ENCODE measurements around the gene HMCES. TPM values are rescaled to one million over a fixed set of nuclear protein-coding genes. Genes with fewer than 3 reads are reported as not detected.
"Not testable (repeated sequence)": the region's sequence is repeated elsewhere in the genome, so short reads cannot be mapped to it uniquely, and the experiment has no call there.

The HMCES gene
- total RNA-seq, 2 donors from 2014 or later = 66.6 to 84.3 TPM

GRCh38 chr3:129263161-129263910 lies 15.3 kb upstream of the HMCES start:
- no peak for DNase-seq
- peaks cover 9 to 33% of the 10 kb centered on the region in 2 donors for H3K36me3 Mint-ChIP-seq (ENCODE audit: insufficient read depth in 2 of 2)
- no peak for ATAC-seq (replicated peaks in 1 of 2)
- no peaks in the 10 kb centered on the region for H3K9me3 Mint-ChIP-seq
- H3K4me1 Mint-ChIP-seq (ENCODE audit: low read depth) = no peaks in the 10 kb centered on the region
- H3K27me3 Mint-ChIP-seq (ENCODE audit: low read depth) = no peaks in the 10 kb centered on the region
- H3K4me3 Mint-ChIP-seq = no peak overlapping the region
- peak overlapping the region; percentile 34 for H3K27ac Mint-ChIP-seq

GRCh38 chr3:129264994-129265393 lies 13.7 kb upstream of the HMCES start:
- not testable (repeated sequence) for H3K4me3 Mint-ChIP-seq; ATAC-seq (replicated peaks in 1 of 2); H3K9me3 Mint-ChIP-seq; H3K4me1 Mint-ChIP-seq (ENCODE audit: low read depth); H3K27ac Mint-ChIP-seq; H3K27me3 Mint-ChIP-seq (ENCODE audit: low read depth); DNase-seq
- H3K36me3 Mint-ChIP-seq (ENCODE audit: insufficient read depth in 2 of 2) = peaks cover 7 to 37% of the 10 kb centered on the region in 2 donors

- no peak overlapping the region for H3K4me3 Mint-ChIP-seq
- no peaks in the 10 kb centered on the region for H3K4me1 Mint-ChIP-seq (ENCODE audit: low read depth)
- no peak for ATAC-seq (replicated peaks in 1 of 2)
- no peaks in the 10 kb centered on the region for H3K9me3 Mint-ChIP-seq
- peaks cover 11 to 46% of the 10 kb centered on the region in 2 donors for H3K36me3 Mint-ChIP-seq (ENCODE audit: insufficient read depth in 2 of 2)
- H3K27ac Mint-ChIP-seq = no peak overlapping the region
- no peaks in the 10 kb centered on the region for H3K27me3 Mint-ChIP-seq (ENCODE audit: low read depth)
- DNase-seq = no peak
Measured at GRCh38 chr3:129266651-129267050, 12.0 kb upstream of the HMCES start.

- Mint-ChIP-seq H3K27ac (no peak overlapping the region), H3K36me3 (ENCODE audit: insufficient read depth in 2 of 2) (peaks cover 11 to 40% of the 10 kb centered on the region in 2 donors), H3K27me3 (ENCODE audit: low read depth) (no peaks in the 10 kb centered on the region), H3K4me3 (no peak overlapping the region), H3K9me3 (no peaks in the 10 kb centered on the region), H3K4me1 (ENCODE audit: low read depth) (no peaks in the 10 kb centered on the region)
- ATAC-seq (replicated peaks in 1 of 2) = no peak
- no peak for DNase-seq
Measured at GRCh38 chr3:129268396-129268795, 10.3 kb upstream of the HMCES start.

- Mint-ChIP-seq H3K4me3 (no peak overlapping the region), H3K4me1 (ENCODE audit: low read depth) (peaks cover 12% of the 10 kb centered on the region), H3K36me3 (ENCODE audit: insufficient read depth in 2 of 2) (peaks cover 9 to 35% of the 10 kb centered on the region in 2 donors), H3K9me3 (no peaks in the 10 kb centered on the region), H3K27ac (no peak overlapping the region), H3K27me3 (ENCODE audit: low read depth) (no peaks in the 10 kb centered on the region)
- no peak for ATAC-seq (replicated peaks in 1 of 2)
- DNase-seq = no peak
Measured at GRCh38 chr3:129271674-129272073, 7.0 kb upstream of the HMCES start.

- DNase-seq (peak; percentile 46 to 64), ATAC-seq (replicated peaks in 1 of 2) (peak; percentile 21 to 39)
- Mint-ChIP-seq H3K27me3 (ENCODE audit: low read depth) (no peaks in the 10 kb centered on the region), H3K9me3 (no peaks in the 10 kb centered on the region), H3K27ac (peak overlapping the region; percentile 79), H3K36me3 (ENCODE audit: insufficient read depth in 2 of 2) (peaks cover 18 to 25% of the 10 kb centered on the region in 2 donors), H3K4me1 (ENCODE audit: low read depth) (peaks cover 46% of the 10 kb centered on the region), H3K4me3 (no peak overlapping the region)
Measured at GRCh38 chr3:129276385-129276784, 2.3 kb upstream of the HMCES start.

GRCh38 chr3:129277829-129278271 lies 820 bp upstream of the HMCES start:
- DNase-seq (peak in 1 of 2 donors; percentile 6), ATAC-seq (replicated peaks in 1 of 2) (no peak)
- H3K27me3 Mint-ChIP-seq (ENCODE audit: low read depth) = no peaks in the 10 kb centered on the region
- peak overlapping the region; percentile 91 to 93 for H3K4me3 Mint-ChIP-seq
- no peaks in the 10 kb centered on the region for H3K9me3 Mint-ChIP-seq
- H3K27ac Mint-ChIP-seq = peak overlapping the region; percentile 95
- H3K4me1 Mint-ChIP-seq (ENCODE audit: low read depth) = peaks cover 61% of the 10 kb centered on the region
- H3K36me3 Mint-ChIP-seq (ENCODE audit: insufficient read depth in 2 of 2) = peaks cover 16 to 21% of the 10 kb centered on the region in 2 donors

GRCh38 chr3:129278966-129279906 lies 566 bp downstream of the HMCES start:
- H3K36me3 Mint-ChIP-seq (ENCODE audit: insufficient read depth in 2 of 2) = peaks cover 18 to 25% of the 10 kb centered on the region in 2 donors
- peak overlapping the region; percentile 95 for H3K27ac Mint-ChIP-seq
- H3K4me1 Mint-ChIP-seq (ENCODE audit: low read depth) = peaks cover 67% of the 10 kb centered on the region
- DNase-seq (peak; percentile 68 to 73), ATAC-seq (replicated peaks in 1 of 2) (peak; percentile 34 to 47)
- H3K9me3 Mint-ChIP-seq = no peaks in the 10 kb centered on the region
- H3K4me3 Mint-ChIP-seq = peak overlapping the region; percentile 91 to 93
- H3K27me3 Mint-ChIP-seq (ENCODE audit: low read depth) = no peaks in the 10 kb centered on the region

- Mint-ChIP-seq H3K27ac (no peak overlapping the region), H3K4me1 (ENCODE audit: low read depth) (peaks cover 67% of the 10 kb centered on the region), H3K27me3 (ENCODE audit: low read depth) (no peaks in the 10 kb centered on the region), H3K36me3 (ENCODE audit: insufficient read depth in 2 of 2) (peaks cover 18 to 25% of the 10 kb centered on the region in 2 donors), H3K9me3 (no peaks in the 10 kb centered on the region), H3K4me3 (peak overlapping the region; percentile 91 to 93)
- ATAC-seq (replicated peaks in 1 of 2) = no peak
- no peak for DNase-seq
Measured at GRCh38 chr3:129280183-129280582, 1.5 kb downstream of the HMCES start.

GRCh38 chr3:129281726-129282125 lies 3.1 kb downstream of the HMCES start:
- no peak for ATAC-seq (replicated peaks in 1 of 2)
- Mint-ChIP-seq H3K27me3 (ENCODE audit: low read depth) (no peaks in the 10 kb centered on the region), H3K36me3 (ENCODE audit: insufficient read depth in 2 of 2) (peaks cover 15 to 17% of the 10 kb centered on the region in 2 donors), H3K4me3 (peak overlapping the region; percentile 31 to 81), H3K4me1 (ENCODE audit: low read depth) (peaks cover 54% of the 10 kb centered on the region), H3K9me3 (no peaks in the 10 kb centered on the region), H3K27ac (peak overlapping the region; percentile 89)
- no peak for DNase-seq

GRCh38 chr3:129282727-129283327 lies 4.2 kb downstream of the HMCES start:
- H3K4me1 Mint-ChIP-seq (ENCODE audit: low read depth) = peaks cover 44% of the 10 kb centered on the region

GRCh38 chr3:129286081-129286480 lies 7.4 kb downstream of the HMCES start:
- H3K27ac Mint-ChIP-seq = no peak overlapping the region

More at GRCh38 chr3:129282727-129283327, 4.2 kb downstream of the HMCES start:
- Mint-ChIP-seq H3K4me3 (peak overlapping the region; percentile 7 to 27), H3K27ac (peak overlapping the region; percentile 7), H3K27me3 (ENCODE audit: low read depth) (no peaks in the 10 kb centered on the region), H3K9me3 (no peaks in the 10 kb centered on the region), H3K36me3 (ENCODE audit: insufficient read depth in 2 of 2) (peaks cover 9 to 16% of the 10 kb centered on the region in 2 donors)
- DNase-seq = peak; percentile 7 to 16
- peak; percentile 36 to 47 for ATAC-seq (replicated peaks in 1 of 2)

More at GRCh38 chr3:129286081-129286480, 7.4 kb downstream of the HMCES start:
- ATAC-seq (replicated peaks in 1 of 2) = no peak
- Mint-ChIP-seq H3K27me3 (ENCODE audit: low read depth) (no peaks in the 10 kb centered on the region), H3K4me1 (ENCODE audit: low read depth) (peaks cover 23% of the 10 kb centered on the region), H3K4me3 (no peak overlapping the region), H3K9me3 (no peaks in the 10 kb centered on the region), H3K36me3 (ENCODE audit: insufficient read depth in 2 of 2) (peaks cover 2 to 14% of the 10 kb centered on the region in 2 donors)
- no peak for DNase-seq
